MM.1S (cell line): ENCODE measurements around the gene CLCF1.

Experiments used
- CTCF ChIP-seq: fragments of 300-600 bp; sonication (generic); IDR thresholded peaks from 2 replicates; pipeline ENCODE4 v1.5.1; 2016; ENCODE audit warnings: antibody characterized with exemption, low read length, mixed read lengths
- EZH2 ChIP-seq: fragments of 300-600 bp; sonication (generic); optimal IDR thresholded peaks from 2 replicates; pipeline ENCODE3; 2017; ENCODE audit warnings: low read depth, mild to moderate bottlenecking, antibody characterized with exemption, low read length, mixed read lengths

- no peak for TF ChIP-seq EZH2
- no peak; the same call in 1 of the 2 replicates for TF ChIP-seq CTCF
These were observed 27.6 kb upstream of the CLCF1 start for GRCh38 chr11:67400942-67401494.
